NCI-H1417 treated with DMSO at 0.1 percent for 48 hours (cell line): ENCODE results near the gene SYT6.

ENCODE experiments used
- DNase-seq: peaks from one replicate; lab custom pipeline; 2025; lab: John Stamatoyannopoulos, UW

SYT6 gene

GRCh38 chr1:114118351-114118990 lies 35.2 kb downstream of the SYT6 start:
- no peak for DNase-seq

DNA sequence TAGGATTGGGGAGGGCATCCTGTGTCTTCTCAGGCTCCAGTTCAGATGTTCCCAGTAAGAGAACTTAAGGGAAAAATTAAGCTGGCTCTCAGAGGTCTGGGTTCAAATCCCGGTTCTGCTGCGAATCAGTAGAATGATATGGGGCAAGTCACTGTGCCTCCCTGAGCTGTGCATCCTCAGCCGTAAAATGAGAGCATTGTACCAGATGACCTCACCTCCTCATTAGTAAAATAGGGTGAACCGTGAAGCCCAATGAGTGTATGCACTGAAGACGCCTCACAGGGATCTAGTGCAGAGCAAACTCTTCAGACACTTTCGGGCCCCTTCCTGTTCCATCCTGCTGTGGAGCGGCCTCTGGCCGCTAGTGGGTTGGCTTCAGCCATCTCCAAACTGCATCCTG lies 36.0 kb downstream of the SYT6 start:
- DNase-seq = no peak

DNA sequence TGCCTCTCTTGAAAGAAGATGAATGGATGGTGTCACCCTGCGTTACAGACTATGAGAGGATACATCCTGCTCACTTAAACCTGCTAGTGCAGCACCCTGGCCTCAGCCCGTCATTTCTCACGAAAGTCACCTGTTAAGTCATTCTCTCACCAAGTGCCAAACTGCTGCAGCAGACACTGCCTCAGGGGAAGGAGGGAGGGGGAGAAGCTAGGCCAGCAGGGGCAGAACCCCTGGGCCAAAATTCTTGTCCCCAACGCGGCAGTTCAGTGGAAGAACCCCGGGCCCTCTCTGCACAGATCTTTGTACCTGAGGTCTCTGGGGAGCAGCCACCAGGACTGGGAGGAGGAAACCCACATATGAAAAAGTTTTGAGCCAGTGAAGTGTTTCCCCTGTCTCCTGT lies 37.6 kb downstream of the SYT6 start:
- no peak for DNase-seq

DNA sequence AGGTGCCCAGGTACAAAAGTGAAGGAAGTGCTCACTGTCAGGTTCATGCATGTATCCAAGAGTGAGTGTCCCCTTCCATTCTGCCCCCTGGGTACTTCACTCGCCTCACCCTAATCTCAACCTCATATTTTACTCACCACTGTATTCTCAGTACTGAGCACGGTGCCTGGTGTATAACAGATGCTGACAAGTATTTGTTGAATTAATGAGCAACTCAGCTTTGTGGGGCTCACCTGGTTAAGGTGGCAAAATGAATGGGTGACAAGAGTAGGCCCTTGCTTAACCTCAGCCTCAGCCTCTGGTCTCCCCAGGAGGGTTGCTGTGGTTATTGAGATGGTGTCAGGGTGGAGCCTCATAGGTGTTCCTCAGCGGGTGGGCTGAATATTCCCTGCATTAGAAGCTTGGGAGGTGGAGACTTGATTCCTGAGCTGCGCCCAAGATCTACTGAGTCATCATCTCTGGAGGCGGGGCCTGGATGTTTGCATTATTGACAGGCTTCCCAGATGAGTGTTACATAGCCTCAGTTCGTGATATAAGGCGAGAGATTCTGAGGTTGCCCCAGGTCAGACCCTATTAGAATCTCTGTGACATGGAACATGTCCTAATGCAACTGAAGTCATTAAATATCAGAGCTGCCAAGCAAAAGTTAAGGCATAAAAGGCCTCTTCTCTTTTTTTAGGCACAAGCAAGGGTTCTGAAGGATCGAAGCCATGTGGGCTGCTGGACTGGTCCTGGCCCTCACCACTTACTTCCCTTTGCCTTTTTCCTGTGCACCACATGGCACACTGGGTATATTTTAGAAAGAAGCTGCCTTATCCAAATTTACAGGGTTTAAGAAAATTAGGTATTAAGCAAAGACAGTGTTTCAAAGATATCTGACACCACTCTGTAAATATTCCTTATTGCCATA lies 39.2 kb downstream of the SYT6 start:
- no peak for DNase-seq

GRCh38 chr1:114113411-114114184 lies 40.1 kb downstream of the SYT6 start:
- DNase-seq = no peak

- no peak for DNase-seq
These were observed 40.9 kb downstream of the SYT6 start for GRCh38 chr1:114112775-114113174.

GRCh38 chr1:114111731-114112641 lies 41.7 kb downstream of the SYT6 start:
- DNase-seq = no peak

- DNase-seq = no peak
These were observed 43.7 kb downstream of the SYT6 start for GRCh38 chr1:114109981-114110380.

DNA sequence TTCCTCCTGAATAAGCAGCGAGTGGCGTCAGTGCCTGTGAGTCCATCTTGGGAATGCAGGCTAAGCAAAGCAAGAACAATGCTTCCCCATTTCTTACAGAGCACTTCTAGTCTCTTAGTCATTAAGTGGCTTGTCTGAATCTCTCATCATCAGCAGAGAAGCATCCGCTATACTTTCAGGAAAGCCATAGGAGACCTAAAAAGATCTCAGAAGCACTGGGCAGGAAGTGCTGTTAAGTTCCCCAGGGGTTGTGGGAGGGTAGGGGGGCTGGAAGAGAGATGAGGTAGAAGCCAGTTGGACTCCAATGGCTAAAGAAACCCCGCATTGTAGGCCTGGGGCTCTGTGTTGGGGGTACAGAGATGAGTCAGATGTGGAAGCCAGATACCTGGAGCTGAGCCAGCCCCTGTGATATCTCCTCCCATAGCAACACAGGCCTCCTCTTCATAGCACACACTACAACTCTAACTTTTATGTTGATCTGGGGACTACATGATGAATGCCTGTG lies 44.9 kb downstream of the SYT6 start:
- no peak for DNase-seq

DNA sequence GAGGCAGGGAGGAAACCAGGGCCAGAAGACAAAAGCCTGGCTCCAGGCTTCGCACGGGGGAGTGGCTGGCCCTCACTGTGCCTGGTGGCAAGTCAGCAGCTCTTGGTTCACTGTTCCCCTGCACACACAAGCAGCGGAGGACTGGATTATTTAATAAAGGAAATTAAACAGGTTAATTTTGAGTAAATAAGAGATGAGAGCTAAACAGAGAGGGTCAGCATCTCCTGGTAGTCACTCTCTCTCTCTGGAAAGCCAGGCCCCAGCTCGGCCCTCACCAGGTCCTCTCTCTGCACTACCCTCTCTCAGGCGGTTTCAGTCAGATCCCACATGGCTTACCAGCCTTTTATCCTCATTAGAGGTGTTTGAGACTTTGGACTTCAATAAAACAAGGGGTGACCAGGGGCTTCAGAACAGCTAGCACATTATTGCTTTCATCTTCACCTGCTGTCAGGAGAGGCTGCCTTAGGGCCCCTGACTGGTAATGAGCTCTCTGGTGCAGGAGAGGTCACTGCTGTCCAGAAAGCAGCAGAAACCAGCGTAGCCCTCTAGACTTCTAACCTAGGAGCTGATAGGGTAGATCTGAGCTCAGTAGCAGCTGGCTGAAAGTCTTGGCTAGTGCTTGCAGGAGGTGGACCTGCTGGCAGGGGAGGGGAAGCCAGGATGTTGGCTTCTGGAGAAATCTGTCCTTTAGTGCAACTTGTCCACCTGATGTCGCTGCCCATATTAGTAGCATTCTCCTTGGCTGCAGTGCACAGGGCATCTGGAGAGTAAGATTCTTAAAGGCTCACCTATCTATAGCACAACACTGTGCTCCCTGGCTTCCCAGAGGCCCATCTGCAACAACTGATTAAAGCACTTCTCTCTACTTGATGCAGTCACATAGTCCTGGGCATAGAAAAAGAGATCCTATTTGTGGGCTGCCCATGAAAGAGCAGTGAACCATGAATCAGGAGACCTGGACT lies 45.9 kb downstream of the SYT6 start:
- DNase-seq = no peak

DNA sequence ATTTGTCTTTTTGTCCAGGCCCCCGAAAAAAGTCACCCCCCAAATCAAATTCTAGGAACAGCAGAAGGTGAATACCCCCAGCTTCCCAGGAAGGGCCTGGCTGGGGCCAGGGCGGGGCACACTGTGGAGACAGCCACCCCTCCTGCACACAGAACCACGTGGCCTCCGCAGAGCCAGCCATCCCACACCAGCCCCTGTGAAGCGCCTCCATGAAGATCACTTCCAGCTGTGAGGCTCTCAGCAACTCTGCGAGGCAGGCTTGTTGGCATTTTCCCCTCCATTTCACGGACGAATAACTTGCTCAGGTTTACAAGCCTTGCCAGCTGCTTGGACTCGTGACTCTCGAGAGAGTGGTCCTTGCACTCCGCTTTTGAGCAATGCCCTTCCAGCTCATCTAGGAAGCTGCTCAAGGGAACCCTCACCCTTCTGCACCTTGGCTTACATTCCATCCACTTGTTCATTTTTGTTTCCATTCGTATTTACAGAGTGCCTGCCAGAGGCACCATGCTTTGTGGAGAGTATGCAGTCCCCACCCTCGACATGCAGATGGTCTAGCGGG lies 48.2 kb downstream of the SYT6 start:
- DNase-seq = no peak

DNA sequence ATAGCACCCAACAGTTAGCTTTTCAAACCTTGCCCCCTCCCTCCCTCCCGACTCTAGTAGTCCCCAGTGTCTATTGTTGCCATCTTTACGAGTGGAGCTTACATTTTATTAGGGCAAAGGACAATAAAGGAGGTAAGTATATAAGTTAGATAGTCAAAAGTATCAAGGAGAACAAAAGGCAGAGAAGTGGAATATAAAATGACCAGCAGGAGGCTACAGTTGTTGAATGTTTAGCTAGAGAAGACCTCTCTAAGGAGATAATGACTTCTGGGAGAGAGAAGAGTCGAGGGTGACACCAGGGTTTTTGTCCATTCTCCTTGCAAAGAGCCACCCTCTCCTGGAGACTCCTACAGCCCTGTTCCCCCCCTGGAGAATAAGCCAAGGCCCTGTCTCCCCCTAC lies 48.7 kb downstream of the SYT6 start:
- no peak for DNase-seq

- no peak for DNase-seq
These were observed 49.7 kb downstream of the SYT6 start for GRCh38 chr1:114103992-114104391.

- DNase-seq = no peak
These were observed 51.5 kb downstream of the SYT6 start for GRCh38 chr1:114102136-114102535.

- no peak for DNase-seq
These were observed 53.5 kb downstream of the SYT6 start for GRCh38 chr1:114100148-114100547.

GRCh38 chr1:114099268-114099667 lies 54.4 kb downstream of the SYT6 start:
- no peak for DNase-seq

GRCh38 chr1:114097109-114097508 lies 56.6 kb downstream of the SYT6 start:
- DNase-seq = no peak

GRCh38 chr1:114094675-114095074 lies 59.0 kb downstream of the SYT6 start:
- DNase-seq = no peak

GRCh38 chr1:114094363-114094634 lies 59.4 kb downstream of the SYT6 start:
- no peak for DNase-seq
